Epithelial cell of esophagus (primary cell): ENCODE results near the gene SMCHD1.
A peak's percentile ranks its signal among the peaks of the same experiment; 100 is the strongest.
"Not testable (repeated sequence)": the region's sequence is repeated elsewhere in the genome, so short reads cannot be mapped to it uniquely, and the experiment has no call there.

Experiments
- DNase-seq: peaks from one replicate; pipeline ENCODE4 v3.0.0; 2010; ENCODE audit warnings: low read depth
- H3K4me3 ChIP-seq: 2 replicates; pipeline ENCODE4 v1.5.1; 2011; ENCODE audit warnings: mild to moderate bottlenecking, low read length, control low read depth
- CTCF ChIP-seq: IDR thresholded peaks from 2 replicates; pipeline ENCODE4 v1.5.1; 2011; ENCODE audit warnings: low read depth, mild to moderate bottlenecking, low read length, control low read depth, inconsistent platforms; ENCODE audit not compliant: insufficient read depth; ENCODE audit errors: missing control alignments

SMCHD1 gene

GRCh38 chr18:2672872-2673271 is 17.3 kb downstream of the SMCHD1 start:
- H3K4me3 ChIP-seq, result no peak overlapping the region
- DNase-seq, result no peak
- no peak for TF ChIP-seq CTCF

- H3K4me3 ChIP-seq, DNase-seq: not testable (repeated sequence)
Observed at GRCh38 chr18:2678933-2679332, 23.4 kb downstream of the SMCHD1 start.

GRCh38 chr18:2680216-2680792 is 24.8 kb downstream of the SMCHD1 start:
- no peak for TF ChIP-seq CTCF
- no peak overlapping the region for H3K4me3 ChIP-seq
- DNase-seq, result peak; percentile 2

GRCh38 chr18:2681993-2682603 is 26.6 kb downstream of the SMCHD1 start:
- no peak overlapping the region for H3K4me3 ChIP-seq
- no peak for TF ChIP-seq CTCF
- no peak for DNase-seq

GRCh38 chr18:2683055-2683454 is 27.5 kb downstream of the SMCHD1 start:
- no peak for TF ChIP-seq CTCF
- no peak overlapping the region for H3K4me3 ChIP-seq
- DNase-seq, result no peak

GRCh38 chr18:2686349-2686968 is 30.9 kb downstream of the SMCHD1 start:
- no peak overlapping the region for H3K4me3 ChIP-seq
- no peak for DNase-seq
- no peak for TF ChIP-seq CTCF

- no peak for DNase-seq
Observed at GRCh38 chr18:2687390-2688001, 32.0 kb downstream of the SMCHD1 start.

More at GRCh38 chr18:2687390-2688001, 32.0 kb downstream of the SMCHD1 start:
- TF ChIP-seq CTCF, result no peak
- no peak overlapping the region for H3K4me3 ChIP-seq
